H1 (cell line): ENCODE results near the gene CMIP. TPM values are rescaled to one million over a fixed set of nuclear protein-coding genes. Genes with fewer than 3 reads are reported as not detected.
"Not testable (repeated sequence)": the region's sequence is repeated elsewhere in the genome, so short reads cannot be mapped to it uniquely, and the experiment has no call there.

Experiments
- CTCF ChIA-PET: fragments of 300-600 bp; sonication (Branson Sonifier 250); formaldehyde crosslinking; loops from one replicate; lab custom pipeline; 2021; ENCODE audit not compliant: partially characterized antibody; lab: Charles Lee
- POLR2A ChIA-PET: fragments of 300-600 bp; sonication (Branson Sonifier 250); formaldehyde crosslinking; loops from one replicate; lab custom pipeline; 2021; ENCODE audit warnings: inconsistent platforms; ENCODE audit not compliant: partially characterized antibody; lab: Charles Lee
- DNase-seq, 2 experiments: peaks; one replicate each; pipeline versions ENCODE4 v3.0.0 to v3.0.0-alpha.2; 2010 to 2022; ENCODE audit warnings: low spot score in 2 of 2, low read depth in 1 of 2, mixed read lengths in 1 of 2
- FAIRE-seq: peaks from 2 replicates; lab custom pipeline; 2011; peaks lifted over from hg19 to GRCh38; lab: Jason Lieb, UNC
- H2AFZ ChIP-seq: 2 replicates; pipeline ENCODE4 v1.8.1; 2012; ENCODE audit warnings: low read length, inconsistent platforms
- H2AK5ac ChIP-seq: 2 replicates; pipeline ENCODE4 v1.6.1; 2013; ENCODE audit warnings: low read depth, low read length
- H2BK120ac ChIP-seq: replicated peaks from 2 replicates; pipeline ENCODE3; 2013; ENCODE audit warnings: low read depth, low read length, inconsistent platforms
- H2BK12ac ChIP-seq: 2 replicates; pipeline ENCODE4 v1.6.1; 2013; ENCODE audit warnings: low read depth, low read length
- H2BK15ac ChIP-seq: 2 replicates; pipeline ENCODE4 v1.6.1; 2013; ENCODE audit warnings: low read length
- H2BK20ac ChIP-seq: 2 replicates; pipeline ENCODE4 v1.6.1; 2013; ENCODE audit warnings: low read length
- H2BK5ac ChIP-seq: 2 replicates; pipeline ENCODE4 v1.6.1; 2013; ENCODE audit warnings: low read depth, low read length
- H3K14ac ChIP-seq: 2 replicates; pipeline ENCODE4 v1.6.1; 2013; ENCODE audit warnings: inconsistent platforms; ENCODE audit not compliant: insufficient read length
- H3K18ac ChIP-seq: 2 replicates; pipeline ENCODE4 v1.6.1; 2013; ENCODE audit warnings: low read length; ENCODE audit errors: extremely low read depth
- H3K23ac ChIP-seq: 2 replicates; pipeline ENCODE4 v1.6.1; 2013; ENCODE audit warnings: inconsistent platforms; ENCODE audit not compliant: insufficient read length
- H3K23me2 ChIP-seq: 2 replicates; pipeline ENCODE4 v1.6.1; 2013; ENCODE audit warnings: low read depth, low read length
- H3K27ac ChIP-seq: 2 replicates; pipeline ENCODE4 v1.6.1; 2011; ENCODE audit warnings: low read depth, low read length, inconsistent platforms
- H3K27me3 ChIP-seq, 4 experiments: replicated peaks in 1 of 4; 1 replicate in 1 of 4; 2 replicates in 3 of 4; pipeline versions ENCODE4 v1.6.1 to v1.8.1; 2011 to 2013; ENCODE audit warnings: low read length in 3 of 4, mild to moderate bottlenecking in 3 of 4, inconsistent platforms in 2 of 4, mixed read lengths in 2 of 4, moderate library complexity in 1 of 4; ENCODE audit not compliant: control insufficient read depth in 3 of 4, insufficient read depth in 3 of 4; ENCODE audit errors: extremely low read depth in 1 of 4
- H3K36me3 ChIP-seq, 4 experiments: 2 replicates each; pipeline versions ENCODE4 v1.6.1 to v1.8.1; 2011 to 2013; ENCODE audit warnings: mild to moderate bottlenecking in 4 of 4, low read length in 3 of 4, moderate library complexity in 2 of 4, control low read depth in 1 of 4, inconsistent platforms in 1 of 4; ENCODE audit not compliant: insufficient read depth in 4 of 4, control insufficient read depth in 2 of 4
- H3K4ac ChIP-seq: replicated peaks from 2 replicates; pipeline ENCODE3; 2013; ENCODE audit warnings: low read length, low read depth, mixed read lengths, inconsistent platforms; ENCODE audit not compliant: insufficient read length
- H3K4me1 ChIP-seq, 4 experiments: replicated peaks in 1 of 4; 1 replicate in 1 of 4; 2 replicates in 3 of 4; pipeline versions ENCODE4 v1.6.1 to v1.8.1; 2011 to 2013; ENCODE audit warnings: low read length in 3 of 4, inconsistent platforms in 2 of 4, mixed read lengths in 1 of 4; ENCODE audit not compliant: insufficient read depth in 4 of 4, control insufficient read depth in 3 of 4
- H3K4me2 ChIP-seq, 2 experiments: 2 replicates each; pipeline versions ENCODE4 v1.6.1 to v1.8.1; 2011 to 2013; ENCODE audit warnings: low read depth in 2 of 2, low read length in 2 of 2, control low read depth in 1 of 2, inconsistent platforms in 1 of 2, mild to moderate bottlenecking in 1 of 2; ENCODE audit not compliant: insufficient read depth in 1 of 2
- H3K4me3 ChIP-seq, 4 experiments: fragments of 200-600, 300-600 bp in 1 of 4; sonication (generic), shearing (Covaris generic), sonication (Bioruptor Twin) in 1 of 4; 2 replicates each; pipeline versions ENCODE4 v1.5.1 to v1.8.1; 2011 to 2016; ENCODE audit warnings: low read length in 4 of 4, low read depth in 3 of 4, control low read depth in 2 of 4, inconsistent platforms in 2 of 4, mild to moderate bottlenecking in 2 of 4, mixed read lengths in 1 of 4, moderate library complexity in 1 of 4; ENCODE audit not compliant: insufficient read depth in 2 of 4; ENCODE audit errors: extremely low read depth in 1 of 4
- H3K56ac ChIP-seq: replicated peaks from 2 replicates; pipeline ENCODE3; 2013; ENCODE audit warnings: low read depth, mild to moderate bottlenecking, mixed read lengths, low read length, inconsistent platforms; ENCODE audit not compliant: insufficient read length
- H3K79me1 ChIP-seq: 2 replicates; pipeline ENCODE4 v1.6.1; 2013; ENCODE audit warnings: low read depth, low read length, control low read depth
- H3K79me2 ChIP-seq, 2 experiments: 2 replicates each; pipeline versions ENCODE4 v1.6.1 to v1.8.1; 2012 to 2013; ENCODE audit warnings: low read length in 2 of 2, mild to moderate bottlenecking in 2 of 2, inconsistent platforms in 1 of 2; ENCODE audit not compliant: insufficient read depth in 2 of 2, control insufficient read depth in 1 of 2
- H3K9ac ChIP-seq, 4 experiments: replicated peaks in 1 of 4; 1 replicate in 1 of 4; 2 replicates in 3 of 4; pipeline versions ENCODE4 v1.6.1 to v1.8.1; 2011 to 2013; ENCODE audit warnings: low read depth in 3 of 4, low read length in 3 of 4, control low read depth in 2 of 4, mild to moderate bottlenecking in 2 of 4, moderate library complexity in 2 of 4, inconsistent platforms in 1 of 4; ENCODE audit errors: extremely low read depth in 1 of 4
- H3K9me3 ChIP-seq, 2 experiments: 2 replicates each; pipeline versions ENCODE4 v1.6.1 to v1.8.1; 2012 to 2013; ENCODE audit warnings: mild to moderate bottlenecking in 2 of 2, moderate library complexity in 2 of 2, control low read depth in 1 of 2, inconsistent platforms in 1 of 2, low read depth in 1 of 2, low read length in 1 of 2, mixed read lengths in 1 of 2; ENCODE audit not compliant: insufficient read depth in 2 of 2
- H4K20me1 ChIP-seq, 2 experiments: replicated peaks in 1 of 2; 2 replicates each; pipeline versions ENCODE3 to v1.8.1; 2011 to 2013; ENCODE audit warnings: inconsistent platforms in 2 of 2, low read length in 2 of 2, mild to moderate bottlenecking in 1 of 2; ENCODE audit not compliant: insufficient read depth in 2 of 2, control insufficient read depth in 1 of 2
- H4K5ac ChIP-seq: 2 replicates; pipeline ENCODE4 v1.6.1; 2013; ENCODE audit warnings: low read length, low read depth, mixed read lengths, inconsistent platforms; ENCODE audit not compliant: insufficient read length
- H4K8ac ChIP-seq: 2 replicates; pipeline ENCODE4 v1.8.0; 2013; ENCODE audit warnings: mild to moderate bottlenecking, moderate library complexity, low read length, inconsistent platforms; ENCODE audit not compliant: insufficient read depth; ENCODE audit errors: extremely low read depth
- H4K91ac ChIP-seq: replicated peaks from 2 replicates; pipeline ENCODE3; 2013; ENCODE audit warnings: low read length, mixed read lengths, inconsistent platforms; ENCODE audit not compliant: insufficient read length
- ASH2L ChIP-seq: fragments of 200-600, 300-600 bp; sonication (generic); IDR thresholded peaks from one replicate; pipeline ENCODE4 v1.7.1; 2017; ENCODE audit warnings: low read length
- CTCF ChIP-seq, 3 experiments: IDR thresholded peaks; 1 replicate in 2 of 3; 2 replicates in 1 of 3; pipeline versions ENCODE4 v1.5.1 to v1.6.1; 2011; ENCODE audit warnings: low read length in 3 of 3, mild to moderate bottlenecking in 3 of 3, inconsistent platforms in 2 of 3, low read depth in 1 of 3, moderate library complexity in 1 of 3; ENCODE audit not compliant: insufficient read depth in 1 of 3; ENCODE audit errors: control extremely low read depth in 1 of 3
- SIN3A ChIP-seq, 2 experiments: IDR thresholded peaks in 1 of 2; conservative IDR thresholded peaks in 1 of 2; 2 replicates each; pipeline ENCODE4 v1.6.1; 2011 to 2012; ENCODE audit warnings: low read length in 2 of 2, improper control_type of control experiment in 1 of 2, low read depth in 1 of 2, mild to moderate bottlenecking in 1 of 2
- TEAD4 ChIP-seq: IDR thresholded peaks from 2 replicates; pipeline ENCODE4 v1.6.1; 2012; ENCODE audit warnings: low read depth, low read length, inconsistent platforms, mixed read lengths
- WGBS, 2 experiments: shearing (Covaris generic) in 1 of 2; methylation state at CpG; one replicate each; pipeline versions ENCODE4 v1.1.6 to v1.1.7; 2013 to 2015; ENCODE audit warnings: low lambda C conversion rate in 2 of 2, mixed read lengths in 2 of 2, inconsistent platforms in 1 of 2, low coverage in 1 of 2, missing lambda C conversion rate in 1 of 2; ENCODE audit not compliant: insufficient replicate concordance in 2 of 2, insufficient coverage in 1 of 2, insufficient read length in 1 of 2; ENCODE audit errors: extremely low coverage in 1 of 2, missing lambda C conversion rate in 1 of 2; 5-methylcytosine and 5-hydroxymethylcytosine counted together
- polyA plus RNA-seq, 7 experiments: library from polyadenylated mRNA; depleted of rRNA in 3 of 7; stranded (reverse) in 5 of 7; unstranded in 2 of 7; fragments of >200 nt in 5 of 7; fragments of 200-250 nt in 2 of 7; gene quantifications; 1 replicate in 5 of 7; 2 replicates in 1 of 7; 4 replicates in 1 of 7; pipeline versions ENCODE4 v1.2.1 to v1.2.3, GENCODE V29; 2011 to 2013; ENCODE audit warnings: missing spikeins in 2 of 7, mixed read lengths in 2 of 7
- total RNA-seq: library from RNA; stranded (reverse); fragmentation: NEBNext Ultra II Directional; extraction: Animal tissue kit (Norgen Biotek cat#: 25700); gene quantifications from 2 replicates; pipeline ENCODE4 v1.2.1, GENCODE V29; 2021

Gene CMIP
- total and polyA plus RNA-seq, 2 of the 8 experiments (the other 6 are each of a cell fraction or from before 2014, with no cell fraction given): 7.9 to 53.2 TPM

GRCh38 chr16:81688182-81688581 is 243.6 kb downstream of the CMIP start (continued):
- TF ChIP-seq TEAD4 (no peak), ASH2L (no peak), SIN3A (conservative IDR thresholded peaks at IDR 0.05 in 1 of 2, IDR thresholded peaks at IDR 0.05 in 1 of 2; ENCODE audit: low read depth in 1 of 2, low read length in 2 of 2) (no peak), CTCF (IDR thresholded peaks at IDR 0.05; ENCODE audit: control extremely low read depth in 1 of 3, insufficient read depth in 1 of 3, low read depth in 1 of 3, low read length in 3 of 3) (no peak)

GRCh38 chr16:81688839-81689238 is 244.2 kb downstream of the CMIP start:
- 74% methylated on average over 5 of the region's 5 CpGs; no CpG with 5 or more reads in 1 of the 2 experiments for WGBS, 2 experiments
- H3K27me3 ChIP-seq, H3K4me2 ChIP-seq, H3K27ac ChIP-seq, H2BK15ac ChIP-seq, H3K18ac ChIP-seq, H2BK5ac ChIP-seq, H3K23ac ChIP-seq, H3K79me1 ChIP-seq, H2AFZ ChIP-seq, H3K9ac ChIP-seq, DNase-seq, H2BK120ac ChIP-seq, H2BK20ac ChIP-seq, H2BK12ac ChIP-seq, H3K14ac ChIP-seq, H2AK5ac ChIP-seq, H3K9me3 ChIP-seq, H4K20me1 ChIP-seq, H3K79me2 ChIP-seq, H3K4me1 ChIP-seq, H4K5ac ChIP-seq, FAIRE-seq, H3K4me3 ChIP-seq, POLR2A ChIA-PET, H4K8ac ChIP-seq, H3K4ac ChIP-seq, H3K23me2 ChIP-seq, H3K56ac ChIP-seq, H4K91ac ChIP-seq: not testable (repeated sequence)
- CTCF ChIA-PET: interaction anchor here (5.1 kb wide), 1 partner anchor 8 kb away, joined by 36 read pairs; no protein-coding TSS in a partner anchor
- peaks cover 5 to 18% (median 7%) of the 10 kb centered on the region in 4 experiments; a peak in 6 of 8 replicates for H3K36me3 ChIP-seq
